GM19463 (cell line): ENCODE measurements around the gene GIMD1.
"Not testable (repeated sequence)": the region's sequence is repeated elsewhere in the genome, so short reads cannot be mapped to it uniquely, and the experiment has no call there.

ENCODE experiments used
- ATAC-seq: cut with Tn5 transposase; IDR thresholded peaks from one replicate; pipeline ENCODE4 v1.9.1; 2021; ENCODE audit warnings: mild to moderate bottlenecking, moderate library complexity; ENCODE audit not compliant: unreplicated experiment

The GIMD1 gene

DNA sequence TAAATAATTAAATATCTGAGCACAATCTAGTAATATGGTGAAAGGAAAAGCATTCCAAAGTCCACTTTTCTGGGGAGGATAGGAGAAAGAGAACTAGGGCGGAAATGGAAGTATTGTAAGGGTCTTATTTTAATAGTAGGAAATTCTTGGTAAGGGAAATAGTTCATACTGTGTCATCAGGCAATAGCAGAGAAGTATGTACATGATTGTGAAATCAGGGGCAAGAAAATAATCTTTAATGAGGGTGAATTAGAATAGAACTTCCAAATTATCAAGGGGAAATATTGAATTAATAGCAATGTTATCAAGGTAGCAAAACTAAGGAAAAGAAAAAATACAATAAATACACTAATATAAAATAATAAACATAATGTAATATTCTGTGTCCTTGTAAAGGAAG, 14.8 kb downstream of the GIMD1 start:
- no peak for ATAC-seq

DNA sequence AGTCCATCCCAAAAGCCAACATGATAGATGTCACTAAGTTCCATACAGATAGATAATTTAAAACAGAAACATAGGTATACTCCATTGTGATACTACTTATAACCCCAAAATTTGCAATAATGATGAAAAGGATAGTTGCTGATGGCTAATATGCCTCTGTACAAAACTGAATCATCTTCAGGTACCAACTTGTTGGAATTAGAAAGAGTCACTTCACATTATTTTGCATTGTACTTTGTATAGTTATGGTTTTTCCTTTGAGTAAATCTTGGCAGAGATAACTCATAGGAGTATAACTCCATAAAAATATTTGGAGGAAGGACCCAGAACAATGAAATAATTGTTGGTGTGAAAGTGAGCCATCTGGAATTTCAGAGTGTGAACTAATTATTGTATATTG, 17.6 kb downstream of the GIMD1 start:
- no peak for ATAC-seq

DNA sequence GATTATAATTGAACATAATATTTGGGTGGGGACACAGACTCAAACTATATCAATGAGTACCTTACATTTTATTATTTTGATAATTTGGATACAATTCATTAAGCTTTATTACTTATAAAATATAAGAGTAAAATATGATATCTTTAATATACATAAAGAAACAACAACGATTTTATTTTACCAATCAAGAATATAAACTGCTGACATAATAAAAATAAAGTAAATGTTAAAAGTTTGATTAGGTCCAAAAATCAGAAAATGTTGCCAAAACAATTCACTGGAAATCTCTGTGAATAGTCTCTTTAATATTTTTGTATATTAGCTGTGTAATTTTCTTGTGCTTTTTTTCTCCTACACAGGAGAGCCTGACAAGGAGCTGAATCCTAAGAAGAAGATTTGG, 21.4 kb downstream of the GIMD1 start:
- no peak for ATAC-seq

DNA sequence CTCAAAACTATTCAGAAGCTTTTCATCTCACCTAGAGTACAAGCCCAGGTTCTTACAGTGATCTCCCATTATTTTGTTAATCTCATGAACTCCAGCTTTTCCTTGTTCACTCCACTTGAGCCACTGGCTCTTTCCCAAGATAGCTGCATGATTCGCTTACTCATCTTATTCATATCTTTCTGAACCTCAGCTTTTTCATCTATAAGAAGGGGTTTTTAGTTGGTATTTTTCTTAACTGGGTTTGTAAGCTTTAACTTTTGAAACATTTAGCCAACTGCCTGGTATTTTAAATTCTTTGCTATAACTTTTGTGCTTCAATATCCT, 24.0 kb downstream of the GIMD1 start:
- no peak for ATAC-seq

DNA sequence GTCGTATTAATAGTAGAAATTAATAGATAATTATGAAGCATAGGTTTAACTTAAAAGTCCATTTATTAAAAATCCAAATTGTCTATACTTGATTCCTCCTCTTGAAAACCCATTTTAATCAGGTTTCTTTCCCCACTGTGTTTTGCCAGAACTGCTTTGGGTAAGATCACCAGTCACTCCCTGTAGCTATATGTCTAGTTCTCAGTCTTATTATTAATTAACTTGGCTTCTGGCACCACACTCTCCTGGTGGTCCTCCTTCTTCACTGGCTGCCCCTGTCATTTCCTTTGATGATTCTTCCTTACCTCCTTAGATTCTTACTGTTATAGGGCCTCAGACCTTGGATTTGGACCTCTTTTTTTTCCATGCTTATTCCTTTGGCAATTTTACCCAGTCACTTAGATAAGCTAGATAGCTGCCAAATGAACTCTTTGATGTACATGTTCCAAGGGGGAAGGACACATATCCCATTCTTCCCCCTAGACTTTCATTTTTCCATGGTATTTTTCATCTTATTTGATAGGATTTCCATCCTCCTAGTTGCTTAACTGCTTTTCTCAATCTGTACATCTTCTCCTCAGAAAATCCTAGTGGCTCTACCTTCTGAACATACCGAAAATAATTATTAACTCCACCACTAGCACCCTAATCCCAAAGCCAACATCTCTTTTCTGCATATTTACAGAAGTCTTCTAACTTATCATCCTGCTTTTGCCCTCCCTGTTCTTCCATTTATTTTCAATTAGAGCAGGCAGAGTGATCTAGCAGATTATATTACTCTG, 24.5 kb downstream of the GIMD1 start:
- ATAC-seq = no peak

DNA sequence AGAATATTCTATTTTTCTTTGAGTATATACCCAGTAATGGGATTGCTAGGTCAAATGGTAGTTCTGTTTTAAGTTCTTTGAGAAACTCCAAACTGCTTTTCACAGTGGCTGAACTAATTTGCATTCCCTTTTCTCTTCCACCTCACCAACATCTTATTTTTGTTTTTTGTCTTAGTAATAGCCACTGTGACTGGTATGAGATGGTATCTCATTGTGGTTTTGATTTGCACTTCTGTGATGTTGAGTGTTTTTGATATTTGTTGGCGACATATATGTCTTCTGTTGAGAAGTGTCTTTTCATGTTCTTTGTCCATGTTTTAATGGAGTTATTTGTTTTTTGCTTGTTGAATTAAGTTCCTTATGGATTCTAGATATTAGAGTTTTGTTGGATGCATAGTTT, 27.8 kb downstream of the GIMD1 start:
- ATAC-seq = no peak

DNA sequence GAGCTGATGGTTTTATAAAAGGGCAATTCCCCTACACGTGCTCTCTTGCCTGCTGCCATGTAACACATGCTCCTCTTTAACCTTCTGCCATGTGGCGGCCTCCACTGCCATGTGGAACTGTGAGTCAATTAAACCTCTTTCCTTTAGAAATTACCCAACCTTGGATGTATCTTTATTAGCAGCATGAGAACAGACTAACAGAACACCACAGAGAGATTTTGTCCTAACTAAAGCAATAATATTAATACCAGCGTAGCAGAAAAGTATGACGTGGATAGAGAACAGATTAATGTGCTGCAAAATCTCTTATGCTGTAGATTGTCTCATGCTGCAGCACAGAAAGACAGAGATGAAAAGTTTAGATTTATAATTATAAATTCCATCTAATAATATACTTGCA, 29.1 kb downstream of the GIMD1 start:
- no peak for ATAC-seq

DNA sequence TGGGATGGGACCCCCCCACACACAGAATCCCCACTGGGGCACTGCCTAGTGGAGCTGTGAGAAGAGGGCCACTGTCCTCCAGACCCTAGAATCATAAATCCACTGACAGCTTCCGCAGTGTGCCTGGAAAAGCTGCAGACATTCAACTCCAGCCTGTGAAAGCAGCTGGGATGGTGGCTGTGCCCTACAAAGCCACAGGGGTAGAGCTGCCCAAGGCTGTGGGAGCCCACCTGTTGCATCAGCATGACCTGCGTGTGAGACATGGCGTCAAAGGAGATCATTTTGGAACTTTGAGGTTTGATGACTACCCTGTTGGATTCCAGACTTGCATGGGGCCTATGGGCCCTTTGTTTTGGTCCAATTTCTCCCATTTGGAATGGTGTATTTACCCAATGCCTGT, 29.9 kb downstream of the GIMD1 start:
- no peak for ATAC-seq

DNA sequence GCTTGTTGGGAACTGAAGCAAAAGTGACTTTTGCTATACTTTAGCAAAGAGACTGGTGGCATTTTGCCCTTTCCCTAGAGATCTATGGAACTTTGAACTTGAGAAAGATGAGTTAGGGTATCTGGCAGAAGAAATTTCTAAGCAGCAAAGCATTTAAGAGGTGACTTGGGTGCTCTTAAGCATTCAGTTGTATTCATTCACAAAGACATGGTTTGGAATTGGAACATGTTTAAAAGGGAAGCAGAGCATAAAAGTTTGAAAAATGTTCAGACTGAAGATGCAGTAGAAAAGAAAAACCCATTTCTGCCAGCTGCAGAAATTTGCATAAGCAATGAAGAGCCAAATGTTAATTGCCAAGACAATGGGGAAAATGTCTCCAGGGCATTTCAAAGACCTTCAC, 30.7 kb downstream of the GIMD1 start:
- no peak for ATAC-seq

DNA sequence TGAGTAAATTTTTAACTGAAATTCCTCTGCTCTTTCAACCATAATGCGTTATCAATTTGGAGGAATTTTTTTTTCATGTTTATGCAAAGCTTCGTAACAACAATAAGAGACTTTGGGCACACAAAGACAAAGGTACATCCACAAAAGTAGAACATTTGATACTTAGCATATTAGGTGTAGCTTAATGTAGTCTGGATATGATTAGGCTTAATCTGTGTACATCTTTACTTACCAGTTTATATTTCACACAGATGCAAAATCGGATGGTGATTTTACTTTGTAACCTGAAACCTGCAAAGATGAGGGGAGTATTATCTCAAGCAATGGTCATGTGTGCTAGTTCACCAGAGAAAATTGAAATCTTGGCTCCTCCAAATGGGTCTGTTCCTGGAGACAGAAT, 32.0 kb downstream of the GIMD1 start:
- no peak for ATAC-seq

DNA sequence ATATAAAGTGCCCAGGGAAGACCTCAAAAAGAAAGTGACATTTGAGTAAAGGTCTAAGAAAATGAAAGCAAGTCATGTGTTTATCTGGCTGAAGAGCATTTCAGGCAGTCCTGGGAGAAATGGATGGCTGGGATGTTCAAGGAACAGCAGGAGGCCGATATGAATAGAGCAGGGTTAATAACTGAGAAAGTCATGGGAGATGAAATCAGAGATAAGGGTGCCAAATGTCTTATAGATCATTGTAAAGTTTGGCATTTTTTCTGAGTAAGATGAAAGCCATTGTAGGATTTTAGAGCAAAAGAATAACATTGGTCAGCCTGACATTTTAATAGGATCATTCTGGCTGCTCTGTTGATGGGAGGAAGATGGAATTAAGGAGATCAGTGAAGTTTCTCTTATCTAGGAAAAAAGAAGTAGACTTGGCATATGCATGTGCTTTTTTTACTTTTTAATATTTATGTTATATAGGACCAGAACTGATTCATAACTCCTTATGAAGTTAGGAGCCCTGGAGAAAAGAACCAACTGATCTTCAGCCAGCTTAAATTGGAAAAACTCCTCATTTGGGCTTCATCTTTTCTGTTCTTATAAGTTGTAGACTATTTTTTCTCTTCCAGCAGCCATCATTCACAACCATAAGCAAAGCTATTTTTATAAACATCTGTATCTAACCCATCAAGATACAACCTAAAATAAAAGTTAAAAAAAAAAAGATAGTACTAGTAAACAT, 33.7 kb downstream of the GIMD1 start:
- no peak for ATAC-seq

DNA sequence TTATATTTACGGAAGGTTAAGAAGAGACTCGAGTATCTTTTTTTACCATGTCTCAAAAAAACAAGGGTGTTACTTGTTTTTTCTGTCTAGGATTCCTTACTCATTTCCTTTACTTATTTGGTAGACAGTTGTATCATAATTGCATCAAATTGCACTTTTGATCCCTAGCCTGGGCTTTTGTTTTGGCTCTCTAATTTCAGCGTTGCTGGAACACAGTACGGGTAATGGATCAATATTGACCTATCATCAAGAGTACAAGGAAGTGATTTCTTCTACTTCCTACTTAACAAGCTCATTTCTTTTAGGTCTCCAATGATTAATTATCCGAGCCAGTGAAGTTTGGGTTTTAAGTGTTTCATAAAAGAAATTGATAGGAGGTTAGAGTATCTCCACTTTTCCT, 35.4 kb downstream of the GIMD1 start:
- ATAC-seq = no peak

DNA sequence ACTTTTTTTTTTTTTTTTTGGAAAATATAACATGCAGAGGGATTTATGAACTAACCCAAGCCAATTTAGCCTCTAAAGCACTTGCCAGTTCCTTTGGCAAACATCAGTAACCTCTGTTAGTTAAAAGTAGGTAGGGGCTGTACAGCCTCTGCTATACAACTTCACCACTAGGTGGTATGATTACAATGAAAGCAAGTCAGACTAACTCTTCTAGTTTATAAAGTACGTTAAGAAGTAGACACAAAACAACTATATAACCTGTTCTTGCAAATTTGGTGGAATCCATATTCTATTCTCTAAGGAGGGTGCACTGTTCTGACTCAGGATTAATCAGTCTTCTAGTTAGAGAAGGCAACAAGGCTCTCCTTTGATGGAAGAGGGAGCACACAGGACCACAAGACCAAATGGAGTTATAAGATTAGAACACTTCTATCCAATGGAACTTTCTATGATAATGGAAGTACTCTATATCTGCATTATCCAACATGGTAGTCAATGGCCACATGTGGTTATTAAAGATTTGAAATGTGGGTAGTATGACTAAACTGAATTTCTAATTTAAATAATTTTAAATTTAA, 39.4 kb downstream of the GIMD1 start:
- ATAC-seq = peak; percentile 88

DNA sequence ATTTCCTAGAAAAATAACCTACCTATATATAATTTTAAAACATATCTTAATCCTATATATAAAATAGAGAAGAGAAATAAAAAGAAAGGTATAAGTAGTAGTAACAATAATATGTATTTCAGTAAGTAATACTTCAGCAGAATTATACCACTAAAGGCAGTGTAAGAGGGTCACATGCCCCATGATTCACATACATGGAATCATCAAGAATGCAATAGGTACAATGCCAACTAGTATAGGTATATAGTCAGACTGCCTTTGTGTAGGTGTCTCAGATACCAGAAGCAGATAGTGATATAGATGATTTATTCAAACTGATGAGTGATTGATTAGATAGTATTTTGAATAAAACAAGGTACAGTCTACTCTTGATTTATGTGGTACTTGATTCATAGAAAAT, 42.8 kb downstream of the GIMD1 start:
- no peak for ATAC-seq

DNA sequence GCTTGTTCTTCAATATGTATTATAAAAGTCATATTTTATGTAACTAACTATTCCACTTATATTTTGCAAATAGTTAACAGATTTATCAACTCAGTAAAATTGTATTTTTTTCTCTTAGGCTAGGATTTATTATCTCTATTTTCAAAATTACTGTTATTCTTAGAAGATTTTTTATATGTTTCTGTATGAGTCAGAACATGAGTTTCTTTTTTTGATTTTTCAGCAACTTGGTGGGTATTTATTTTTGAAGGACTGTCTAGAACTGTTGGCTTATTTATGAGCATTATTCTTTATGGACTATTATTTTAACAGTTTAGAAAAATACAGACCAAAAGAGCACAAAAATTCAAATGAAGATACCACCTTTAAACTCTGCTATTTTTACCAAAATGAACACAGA, 45.5 kb downstream of the GIMD1 start:
- no peak for ATAC-seq

DNA sequence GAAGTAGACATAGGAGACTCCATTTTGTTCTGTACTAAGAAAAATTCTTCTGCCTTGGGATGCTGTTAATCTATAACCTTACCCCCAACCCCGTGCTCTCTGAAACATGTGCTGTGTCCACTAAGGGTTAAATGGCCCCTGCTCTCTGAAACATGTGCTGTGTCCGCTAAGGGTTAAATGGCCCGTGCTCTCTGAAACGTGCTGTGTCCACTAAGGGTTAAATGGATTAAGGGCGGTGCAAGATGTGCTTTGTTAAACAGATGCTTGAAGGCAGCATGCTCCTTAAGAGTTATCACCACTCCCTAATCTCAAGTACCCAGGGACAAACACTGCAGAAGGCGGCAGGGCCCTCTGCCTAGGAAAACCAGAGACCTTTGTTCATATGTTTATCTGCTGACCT, 46.8 kb downstream of the GIMD1 start:
- ATAC-seq = not testable (repeated sequence)

DNA sequence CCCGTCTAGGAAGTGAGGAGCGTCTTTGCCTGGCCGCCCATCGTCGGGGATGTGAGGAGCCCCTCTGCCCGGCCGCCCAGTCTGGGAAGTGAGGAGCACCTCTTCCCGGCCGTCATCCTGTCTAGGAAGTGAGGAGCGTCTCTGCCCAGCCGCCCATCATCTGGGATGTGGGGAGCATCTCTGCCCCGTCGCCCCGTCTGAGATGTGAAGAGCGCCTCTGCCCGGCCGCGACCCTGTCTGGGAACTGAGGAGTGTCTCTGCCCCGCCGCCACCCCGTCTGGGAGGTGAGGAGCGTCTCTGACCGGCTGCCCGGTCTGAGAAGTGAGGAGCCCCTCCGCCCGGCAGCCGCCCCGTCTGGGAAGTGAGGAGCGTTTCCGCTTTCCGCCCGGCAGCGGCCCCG, 47.4 kb downstream of the GIMD1 start:
- ATAC-seq = not testable (repeated sequence)

DNA sequence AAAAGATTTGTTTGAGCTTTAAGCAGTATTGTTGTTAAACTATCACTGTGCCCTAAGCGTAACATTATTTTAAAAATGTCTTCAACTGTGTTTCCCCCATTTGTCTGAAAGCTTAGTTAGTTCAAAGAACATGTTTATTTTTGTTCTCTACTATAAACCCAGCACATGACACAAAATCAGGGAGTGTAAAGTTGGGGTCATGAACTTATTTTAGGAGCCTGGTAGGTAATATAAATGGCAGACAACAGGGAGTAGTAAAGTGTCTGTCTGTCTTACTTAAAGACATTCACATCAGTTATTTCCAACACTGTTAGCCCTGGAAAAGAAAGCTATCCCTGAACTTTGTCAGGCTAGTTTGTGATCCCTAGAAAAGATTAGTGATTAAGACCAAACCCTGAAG, 48.3 kb downstream of the GIMD1 start:
- no peak for ATAC-seq

DNA sequence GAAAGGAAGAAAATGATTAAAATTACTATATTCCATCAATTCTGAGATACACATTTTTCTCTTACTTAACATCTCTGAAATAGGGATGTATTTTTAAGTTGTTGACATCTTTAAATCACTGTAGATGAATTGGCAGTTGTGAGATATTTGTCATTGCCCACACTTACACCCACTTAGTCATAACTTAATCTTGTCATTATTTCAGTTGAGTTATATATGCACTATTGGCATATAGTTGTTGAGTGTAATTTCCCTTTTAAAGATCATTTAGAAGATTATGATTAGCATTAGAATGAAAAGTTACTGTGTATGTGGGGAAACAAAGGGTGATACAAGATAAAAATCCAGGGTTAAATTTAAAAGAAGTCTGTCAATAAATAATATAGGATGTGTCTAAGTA, 50.1 kb downstream of the GIMD1 start:
- ATAC-seq = no peak

DNA sequence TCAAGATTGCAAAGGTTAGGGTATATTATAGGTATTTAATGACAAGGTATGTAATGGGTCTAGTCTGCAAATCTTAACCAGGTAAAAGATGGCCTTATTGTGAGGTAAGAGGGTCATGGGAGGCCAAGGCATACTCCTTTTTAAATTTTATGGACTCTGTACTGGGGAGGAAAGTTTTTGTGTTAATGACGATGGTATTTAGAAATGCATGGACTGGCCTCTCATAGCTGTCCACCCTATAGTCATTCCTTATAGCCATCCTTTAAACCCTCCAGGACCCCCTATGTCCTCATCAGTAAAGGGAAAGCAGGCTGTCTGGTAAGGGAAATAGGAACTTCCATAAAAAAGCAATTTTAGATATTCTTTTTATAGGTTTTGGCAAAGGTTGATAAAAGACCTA, 50.8 kb downstream of the GIMD1 start:
- no peak for ATAC-seq

DNA sequence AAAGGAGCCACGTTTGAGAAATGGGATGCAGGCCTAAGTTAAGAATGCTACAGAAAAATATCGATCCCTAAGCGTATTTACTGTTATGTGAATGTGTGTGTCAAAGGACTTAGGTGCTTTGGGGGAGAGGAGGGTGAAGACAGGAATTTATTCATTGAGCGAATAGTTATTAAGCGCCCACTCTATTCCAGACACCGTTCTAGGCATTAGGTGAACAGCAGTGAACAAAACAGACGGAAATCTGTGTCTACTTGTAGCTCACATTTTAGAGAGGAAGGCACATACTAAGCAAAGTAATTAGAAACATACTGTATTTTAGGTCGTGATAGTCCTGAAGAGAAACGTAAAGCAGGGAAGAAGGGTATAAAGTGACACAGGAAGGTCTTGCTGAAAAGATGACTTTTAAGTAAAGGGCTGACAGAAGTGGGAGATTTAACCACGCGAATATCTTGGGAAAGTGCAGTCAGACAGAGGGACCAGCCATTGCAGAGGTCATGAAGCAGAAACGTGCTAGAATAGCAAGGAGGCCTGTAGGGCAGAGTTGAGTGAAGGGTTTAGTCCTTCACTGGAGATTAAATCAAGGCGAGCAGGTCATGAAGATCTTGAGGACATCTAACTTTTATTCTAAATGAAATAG, 51.7 kb downstream of the GIMD1 start:
- ATAC-seq = no peak
